ENCODE measurements around the gene DENND4C.

The DENND4C gene

DNA sequence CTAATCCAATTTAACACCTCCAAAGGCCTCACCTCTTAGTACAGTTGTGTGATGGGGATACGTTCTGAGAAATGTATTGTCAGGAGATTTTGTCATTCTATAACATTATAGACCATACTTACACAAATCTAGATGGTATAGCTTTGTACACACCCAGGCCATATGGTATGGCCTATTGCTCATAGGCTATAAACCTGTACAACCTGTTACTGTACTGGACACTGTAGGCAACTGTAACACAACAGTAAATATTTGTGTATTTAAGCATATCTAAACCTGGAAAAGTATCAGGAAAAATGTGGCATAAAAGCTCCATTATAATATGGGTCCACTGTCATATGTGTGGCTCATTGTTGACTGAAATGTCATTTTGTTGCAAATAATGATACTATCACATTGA lies 190.4 kb downstream of the DENND4C start:
- DNase-seq: no peak

Measured in NCI-H524 treated with DMSO at 0.1 percent for 48 hours (cell line).